AG10803 (cell line): ENCODE data around the gene MLEC.

ENCODE experiments used
- DNase-seq: peaks from one replicate; pipeline ENCODE4 v3.0.0; 2010; ENCODE audit warnings: low read depth
- H3K4me3 ChIP-seq: 2 replicates; pipeline ENCODE4 v1.5.1; 2011; ENCODE audit warnings: mild to moderate bottlenecking, low read length, control low read depth
- CTCF ChIP-seq: conservative IDR thresholded peaks from 2 replicates; pipeline ENCODE4 v1.5.1; 2011; ENCODE audit warnings: mild to moderate bottlenecking, low read length, control low read depth, inconsistent platforms

The MLEC gene

GRCh38 chr12:120697344-120697743 is 10.4 kb downstream of the MLEC start:
- no peak for DNase-seq
- no peak overlapping the region for H3K4me3 ChIP-seq
- no peak for TF ChIP-seq CTCF

- DNase-seq, result no peak
- TF ChIP-seq CTCF, result no peak
- no peak overlapping the region for H3K4me3 ChIP-seq
Observed at GRCh38 chr12:120698665-120699064, 11.7 kb downstream of the MLEC start.

DNA sequence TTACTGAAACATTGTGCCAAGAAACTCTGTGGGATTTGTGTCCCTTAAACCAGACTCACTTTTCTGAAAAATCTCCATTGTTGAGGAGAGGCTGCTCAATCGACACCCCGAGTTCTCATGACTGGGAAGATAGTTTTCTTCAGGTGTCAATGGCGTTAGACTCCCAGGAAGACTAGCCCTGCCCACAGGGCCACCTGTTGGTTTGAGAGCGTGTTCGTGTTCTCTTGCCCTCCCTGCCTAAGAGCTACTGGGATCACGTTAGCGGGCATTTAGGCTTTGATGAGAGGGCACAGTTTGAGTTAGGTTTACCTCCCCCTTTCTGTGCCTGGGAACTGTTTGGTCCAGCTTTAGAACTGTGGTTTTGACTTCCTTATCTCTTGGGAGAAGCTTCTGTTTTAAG is 12.6 kb downstream of the MLEC start:
- no peak for DNase-seq
- no peak overlapping the region for H3K4me3 ChIP-seq
- TF ChIP-seq CTCF, result no peak

- DNase-seq, result no peak
- no peak overlapping the region for H3K4me3 ChIP-seq
- TF ChIP-seq CTCF, result no peak
Observed at GRCh38 chr12:120700886-120701285, 13.9 kb downstream of the MLEC start.

- no peak for TF ChIP-seq CTCF
- no peak overlapping the region for H3K4me3 ChIP-seq
- DNase-seq, result no peak
Observed at GRCh38 chr12:120702637-120703036, 15.7 kb downstream of the MLEC start.

DNA sequence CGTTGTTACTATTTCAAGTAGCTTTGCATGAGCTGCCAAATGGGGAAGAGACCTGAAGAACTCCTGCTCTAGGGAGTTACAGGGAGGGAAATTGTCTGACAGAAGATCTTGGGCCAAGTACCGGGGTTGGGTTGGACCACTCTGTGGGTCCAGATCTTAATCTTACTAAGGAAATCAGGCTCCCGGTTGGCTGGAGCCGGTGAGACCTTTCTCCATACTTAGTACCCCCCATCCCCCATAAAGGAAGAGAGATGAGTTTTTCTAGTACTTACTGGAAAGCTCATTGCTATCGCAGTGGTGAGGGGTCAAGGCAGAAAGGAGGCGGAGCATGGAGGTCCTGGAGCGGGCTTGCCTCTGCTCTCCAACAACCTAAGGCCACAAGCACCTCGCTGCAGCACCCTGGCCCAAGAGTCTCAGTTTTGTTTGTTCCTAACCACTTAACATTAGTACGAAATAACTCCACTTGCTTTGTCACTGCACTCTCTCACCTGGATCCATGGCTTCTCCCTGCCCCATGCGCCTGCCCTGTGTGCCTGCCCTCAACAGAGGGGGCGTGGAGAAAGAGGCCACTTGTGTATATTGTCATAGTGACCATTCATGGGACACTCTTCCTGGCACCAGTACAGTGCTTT is 16.5 kb downstream of the MLEC start:
- no peak for TF ChIP-seq CTCF
- no peak for DNase-seq
- H3K4me3 ChIP-seq, result no peak overlapping the region

GRCh38 chr12:120705618-120706017 is 18.7 kb downstream of the MLEC start:
- DNase-seq, result no peak
- H3K4me3 ChIP-seq, result no peak overlapping the region
- no peak for TF ChIP-seq CTCF
